ENCODE results near the gene SLC5A1. TPM values are rescaled to one million over a fixed set of nuclear protein-coding genes. Genes with fewer than 3 reads are reported as not detected.
"Not testable (repeated sequence)": the region's sequence is repeated elsewhere in the genome, so short reads cannot be mapped to it uniquely, and the experiment has no call there.

Gene SLC5A1
- total RNA-seq, 1 donor from 2014 or later, result 213 TPM

- DNase-seq (ENCODE audit: missing footprints), result no peak
- intact Hi-C loops (cut with DNase I), result no loop called here
- no peak for ATAC-seq
Observed at GRCh38 chr22:32132126-32132525, 89.1 kb downstream of the SLC5A1 start.

GRCh38 chr22:32132783-32133182 is 89.7 kb downstream of the SLC5A1 start:
- intact Hi-C loops (cut with DNase I), result no loop called here
- no peak for DNase-seq (ENCODE audit: missing footprints)
- no peak for ATAC-seq

GRCh38 chr22:32134796-32135195 is 91.7 kb downstream of the SLC5A1 start:
- intact Hi-C loops (cut with DNase I); ATAC-seq; DNase-seq (ENCODE audit: missing footprints): not testable (repeated sequence)

- DNase-seq (ENCODE audit: missing footprints); intact Hi-C loops (cut with DNase I); ATAC-seq: not testable (repeated sequence)
Observed at GRCh38 chr22:32135958-32136357, 92.9 kb downstream of the SLC5A1 start.

- DNase-seq (ENCODE audit: missing footprints); ATAC-seq; intact Hi-C loops (cut with DNase I): not testable (repeated sequence)
Observed at GRCh38 chr22:32136881-32137280, 93.8 kb downstream of the SLC5A1 start.

GRCh38 chr22:32137731-32138324 is 94.8 kb downstream of the SLC5A1 start:
- ATAC-seq; DNase-seq (ENCODE audit: missing footprints): not testable (repeated sequence)

GRCh38 chr22:32138576-32138975 is 95.5 kb downstream of the SLC5A1 start:
- DNase-seq (ENCODE audit: missing footprints); intact Hi-C loops (cut with DNase I); ATAC-seq: not testable (repeated sequence)

More at GRCh38 chr22:32137731-32138324, 94.8 kb downstream of the SLC5A1 start:
- intact Hi-C loops (cut with DNase I), result not testable (repeated sequence)

GRCh38 chr22:32140688-32141087 is 97.6 kb downstream of the SLC5A1 start:
- DNase-seq (ENCODE audit: missing footprints); intact Hi-C loops (cut with DNase I): not testable (repeated sequence)
- ATAC-seq, result peak; percentile 37

GRCh38 chr22:32142600-32142999 is 99.5 kb downstream of the SLC5A1 start:
- ATAC-seq (no peak), DNase-seq (ENCODE audit: missing footprints) (no peak)
- intact Hi-C loops (cut with DNase I), result loop anchor here (2.0 kb wide), 1 partner anchor 58 kb away; no protein-coding TSS in a partner anchor

- intact Hi-C loops (cut with DNase I), result no loop called here
- no peak for DNase-seq (ENCODE audit: missing footprints)
- no peak for ATAC-seq
Observed at GRCh38 chr22:32144496-32145274, 101.6 kb downstream of the SLC5A1 start.

GRCh38 chr22:32147128-32147527 is 104.1 kb downstream of the SLC5A1 start:
- DNase-seq (ENCODE audit: missing footprints); ATAC-seq; intact Hi-C loops (cut with DNase I): not testable (repeated sequence)

- intact Hi-C loops (cut with DNase I); DNase-seq (ENCODE audit: missing footprints); ATAC-seq: not testable (repeated sequence)
Observed at GRCh38 chr22:32148372-32148771, 105.3 kb downstream of the SLC5A1 start.

GRCh38 chr22:32150647-32151046 is 107.6 kb downstream of the SLC5A1 start:
- intact Hi-C loops (cut with DNase I); ATAC-seq; DNase-seq (ENCODE audit: missing footprints): not testable (repeated sequence)

GRCh38 chr22:32151641-32152040 is 108.6 kb downstream of the SLC5A1 start:
- ATAC-seq; intact Hi-C loops (cut with DNase I); DNase-seq (ENCODE audit: missing footprints): not testable (repeated sequence)

GRCh38 chr22:32154727-32155126 is 111.7 kb downstream of the SLC5A1 start:
- DNase-seq (ENCODE audit: missing footprints); ATAC-seq; intact Hi-C loops (cut with DNase I): not testable (repeated sequence)

- intact Hi-C loops (cut with DNase I); DNase-seq (ENCODE audit: missing footprints); ATAC-seq: not testable (repeated sequence)
Observed at GRCh38 chr22:32157632-32158031, 114.6 kb downstream of the SLC5A1 start.

- intact Hi-C loops (cut with DNase I), result no loop called here
- ATAC-seq, result no peak
- DNase-seq (ENCODE audit: missing footprints), result no peak
Observed at GRCh38 chr22:32158712-32159533, 115.9 kb downstream of the SLC5A1 start, which contains the start of gene C22orf42. C22orf42 (minus strand) TSS chr22:32159303; CDS start chr22:32159215, 88 bp downstream.

- ATAC-seq; intact Hi-C loops (cut with DNase I); DNase-seq (ENCODE audit: missing footprints): not testable (repeated sequence)
Observed at GRCh38 chr22:32160411-32160810, 117.3 kb downstream of the SLC5A1 start.
